A549 treated with dexamethasone at 1 μM for 4 hours (cell line): ENCODE results near the gene HDGFL3. TPM values are rescaled to one million over a fixed set of nuclear protein-coding genes. Genes with fewer than 3 reads are reported as not detected.

Source experiments
- total RNA-seq: library from RNA; stranded (reverse); fragments of 200-300 nt; extraction: Qiagen RNA extraction; gene quantifications from 5 replicates; pipeline ENCODE4 v1.2.3, GENCODE V29; 2022

Gene HDGFL3
- 59.5 to 72.8 TPM (median 67.3 TPM) in 5 replicates for total RNA-seq

DNA sequence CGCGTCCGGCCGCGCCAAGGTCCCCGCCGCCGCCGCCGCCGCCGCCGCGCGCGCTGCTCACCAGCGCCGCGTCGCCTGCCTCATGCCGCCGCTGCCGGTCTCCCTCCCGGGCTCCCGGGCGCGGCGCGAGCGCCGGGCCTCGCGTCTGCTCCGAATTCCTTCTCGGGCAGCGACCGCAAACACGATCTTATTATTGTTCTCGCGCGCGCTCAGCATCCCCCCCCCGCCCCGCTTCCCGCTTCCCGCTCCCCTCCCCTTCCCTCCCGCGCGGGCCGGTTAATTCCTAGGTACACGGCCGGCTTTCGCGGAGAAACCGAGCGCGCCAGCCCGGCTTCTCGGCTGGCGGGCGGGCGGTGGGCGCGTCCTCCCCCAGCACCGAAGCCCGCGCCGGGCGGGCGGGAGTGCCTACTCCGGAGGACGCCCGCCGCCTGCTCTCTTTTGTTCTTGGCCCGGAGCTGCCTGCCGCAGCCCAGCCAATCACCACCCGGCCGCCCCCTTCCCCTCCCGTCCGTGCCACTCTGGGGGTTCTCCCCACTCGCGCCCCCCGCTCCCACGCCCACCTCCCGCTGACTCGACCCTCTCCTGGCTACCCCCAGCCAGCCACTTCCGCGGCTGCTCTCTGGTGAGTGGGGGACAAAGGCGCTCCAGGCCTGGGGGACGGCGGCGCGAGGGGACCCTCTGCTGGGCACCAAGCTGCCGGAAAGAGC lies at the start of gene HDGFL3:
Gene HDGFL3, minus strand, starts transcription at position 164 of the 707 bp plus-strand sequence. CDS start 409 bp downstream, outside the sequence.

DNA sequence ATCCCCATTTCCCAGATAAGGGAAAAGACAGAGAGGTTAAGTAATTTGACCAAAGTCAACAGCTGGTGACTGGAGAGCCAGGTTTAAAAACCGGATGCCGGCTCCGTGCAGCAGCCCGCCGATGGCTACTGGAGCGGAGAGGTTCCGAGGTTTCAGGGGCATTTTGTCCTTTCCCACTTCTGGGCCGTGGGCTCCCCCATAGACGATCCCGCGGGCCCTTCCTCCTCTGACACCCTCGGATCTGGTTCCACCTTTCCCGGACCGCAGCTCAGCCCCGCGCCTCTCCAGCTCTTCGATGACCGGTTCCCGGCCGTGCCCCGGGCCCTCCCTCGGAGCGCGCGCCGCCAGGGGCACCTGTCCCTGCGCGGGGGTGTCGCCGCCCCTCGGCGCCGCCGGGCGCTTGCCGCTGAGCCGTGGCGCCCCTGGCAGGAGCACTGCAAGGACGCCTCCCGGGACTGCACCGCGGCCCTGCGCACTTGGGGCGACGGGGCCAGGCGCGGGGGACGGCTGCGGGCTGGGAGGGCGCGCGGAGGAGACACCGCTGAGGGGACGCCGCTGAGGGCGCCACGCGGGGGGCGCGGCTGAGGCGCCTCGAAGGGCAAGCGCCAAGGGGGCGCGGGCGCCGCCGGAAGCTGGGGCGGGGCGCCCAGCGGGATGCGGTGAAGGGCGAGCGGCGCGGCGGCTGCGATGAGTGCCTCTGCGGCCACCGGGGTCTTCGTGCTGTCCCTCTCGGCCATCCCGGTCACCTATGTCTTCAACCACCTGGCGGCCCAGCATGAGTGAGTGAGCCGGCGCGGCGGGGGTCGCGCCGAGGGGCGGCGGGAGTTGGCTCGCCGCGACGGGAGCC lies 100.4 kb downstream of the HDGFL3 start, which contains the start of gene TM6SF1:
Gene TM6SF1, plus strand, starts transcription at position 652 of the 847 bp plus-strand sequence. Its CDS starts 36 bp downstream, at position 688.

Other genes with a start within 250 kb of the HDGFL3 start
- 43.9 to 62.0 TPM (median 45.4 TPM) in 5 replicates for gene RAMAC, start 221.6 kb downstream of the HDGFL3 start, total RNA-seq
- gene C15orf40, start 196.2 kb downstream of the HDGFL3 start, total RNA-seq: 41.4 to 57.2 TPM (median 44.2 TPM) in 5 replicates
- gene BTBD1, start 140.6 kb downstream of the HDGFL3 start, total RNA-seq: 51.2 to 59.6 TPM (median 56.7 TPM) in 5 replicates
- gene TM6SF1, start 100.2 kb downstream of the HDGFL3 start, total RNA-seq: 0.06 to 0.20 TPM (median 0.12 TPM) in 5 replicates
- 0.72 to 0.98 TPM (median 0.92 TPM) in 5 replicates for gene BNC1, start 76.8 kb upstream of the HDGFL3 start, total RNA-seq
- gene SH3GL3, start 239.5 kb upstream of the HDGFL3 start, total RNA-seq: 0.40 to 0.59 TPM (median 0.56 TPM) in 5 replicates